KMS-11 (cell line): ENCODE measurements around the gene CEMIP.

Source experiments
- H2AFZ ChIP-seq: fragments of 200-600 bp; sonication (generic); 2 replicates; pipeline ENCODE4 v1.6.1; 2016; ENCODE audit warnings: antibody characterized with exemption, mixed run types, low read depth
- H3K27ac ChIP-seq: fragments of 200-600 bp; sonication (generic); 2 replicates; pipeline ENCODE4 v1.6.1; 2016; ENCODE audit warnings: mild to moderate bottlenecking, mixed run types
- H3K27me3 ChIP-seq: fragments of 200-600 bp; sonication (generic); 2 replicates; pipeline ENCODE4 v1.6.1; 2017; ENCODE audit warnings: mild to moderate bottlenecking, low read depth, mixed run types, moderate library complexity; ENCODE audit not compliant: insufficient read depth
- H3K36me3 ChIP-seq: fragments of 200-600 bp; sonication (generic); 2 replicates; pipeline ENCODE4 v1.6.1; 2017; ENCODE audit warnings: mild to moderate bottlenecking, mixed run types; ENCODE audit not compliant: insufficient read depth
- H3K4me1 ChIP-seq: fragments of 200-600 bp; sonication (generic); 2 replicates; pipeline ENCODE4 v1.6.1; 2016; ENCODE audit warnings: mild to moderate bottlenecking, low read depth, mixed run types; ENCODE audit not compliant: poor library complexity, severe bottlenecking
- H3K4me2 ChIP-seq: fragments of 200-600 bp; sonication (generic); 2 replicates; pipeline ENCODE4 v1.7.0; 2016; ENCODE audit warnings: mild to moderate bottlenecking, mixed run types
- H3K4me3 ChIP-seq: fragments of 200-600 bp; sonication (generic); IDR thresholded peaks from 2 replicates; pipeline ENCODE4 v1.6.1; 2017; ENCODE audit warnings: low read depth, low read length, mixed read lengths; ENCODE audit not compliant: insufficient read depth
- H3K79me2 ChIP-seq: fragments of 200-600 bp; sonication (generic); 2 replicates; pipeline ENCODE4 v1.6.1; 2016; ENCODE audit warnings: low read depth, mixed run types; ENCODE audit not compliant: insufficient read depth
- H3K9ac ChIP-seq: fragments of 200-600 bp; sonication (generic); 2 replicates; pipeline ENCODE4 v1.6.1; 2016; ENCODE audit warnings: mild to moderate bottlenecking, mixed run types
- H4K20me1 ChIP-seq: fragments of 200-600 bp; sonication (generic); 2 replicates; pipeline ENCODE4 v1.6.1; 2016; ENCODE audit warnings: mild to moderate bottlenecking, mixed run types; ENCODE audit not compliant: insufficient read depth
- TF ChIP-seq, protein P1 (sequence below): fragments of 200-600 bp; sonication (generic); conservative IDR thresholded peaks from 2 replicates; pipeline ENCODE4 v1.6.1; 2017; ENCODE audit warnings: low read depth, mild to moderate bottlenecking, antibody characterized with exemption, low read length, moderate library complexity, mixed read lengths

The CEMIP gene

GRCh38 chr15:80986487-80986886, 207.3 kb downstream of the CEMIP start:
- no peak overlapping the region for H3K27ac ChIP-seq
- H3K4me1 ChIP-seq, result peaks cover 38% of the 10 kb centered on the region
- 0 out of 2 replicates have a peak, but pooled peaks cover 4% of the 10 kb centered on the region for H4K20me1 ChIP-seq
- no peak overlapping the region for H2AFZ ChIP-seq
- H3K79me2 ChIP-seq, result peaks cover 65% of the 10 kb centered on the region
- H3K36me3 ChIP-seq, result no peaks in the 10 kb centered on the region
- no peak overlapping the region for H3K9ac ChIP-seq
- H3K27me3 ChIP-seq, result no peaks in the 10 kb centered on the region
- TF ChIP-seq, protein P1, sequence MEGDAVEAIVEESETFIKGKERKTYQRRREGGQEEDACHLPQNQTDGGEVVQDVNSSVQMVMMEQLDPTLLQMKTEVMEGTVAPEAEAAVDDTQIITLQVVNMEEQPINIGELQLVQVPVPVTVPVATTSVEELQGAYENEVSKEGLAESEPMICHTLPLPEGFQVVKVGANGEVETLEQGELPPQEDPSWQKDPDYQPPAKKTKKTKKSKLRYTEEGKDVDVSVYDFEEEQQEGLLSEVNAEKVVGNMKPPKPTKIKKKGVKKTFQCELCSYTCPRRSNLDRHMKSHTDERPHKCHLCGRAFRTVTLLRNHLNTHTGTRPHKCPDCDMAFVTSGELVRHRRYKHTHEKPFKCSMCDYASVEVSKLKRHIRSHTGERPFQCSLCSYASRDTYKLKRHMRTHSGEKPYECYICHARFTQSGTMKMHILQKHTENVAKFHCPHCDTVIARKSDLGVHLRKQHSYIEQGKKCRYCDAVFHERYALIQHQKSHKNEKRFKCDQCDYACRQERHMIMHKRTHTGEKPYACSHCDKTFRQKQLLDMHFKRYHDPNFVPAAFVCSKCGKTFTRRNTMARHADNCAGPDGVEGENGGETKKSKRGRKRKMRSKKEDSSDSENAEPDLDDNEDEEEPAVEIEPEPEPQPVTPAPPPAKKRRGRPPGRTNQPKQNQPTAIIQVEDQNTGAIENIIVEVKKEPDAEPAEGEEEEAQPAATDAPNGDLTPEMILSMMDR, result no peak
- 0 out of 2 replicates have a peak overlapping the region, but pooled peaks have one; percentile 12 for H3K4me2 ChIP-seq
- H3K4me3 ChIP-seq, result no peak overlapping the region

DNA sequence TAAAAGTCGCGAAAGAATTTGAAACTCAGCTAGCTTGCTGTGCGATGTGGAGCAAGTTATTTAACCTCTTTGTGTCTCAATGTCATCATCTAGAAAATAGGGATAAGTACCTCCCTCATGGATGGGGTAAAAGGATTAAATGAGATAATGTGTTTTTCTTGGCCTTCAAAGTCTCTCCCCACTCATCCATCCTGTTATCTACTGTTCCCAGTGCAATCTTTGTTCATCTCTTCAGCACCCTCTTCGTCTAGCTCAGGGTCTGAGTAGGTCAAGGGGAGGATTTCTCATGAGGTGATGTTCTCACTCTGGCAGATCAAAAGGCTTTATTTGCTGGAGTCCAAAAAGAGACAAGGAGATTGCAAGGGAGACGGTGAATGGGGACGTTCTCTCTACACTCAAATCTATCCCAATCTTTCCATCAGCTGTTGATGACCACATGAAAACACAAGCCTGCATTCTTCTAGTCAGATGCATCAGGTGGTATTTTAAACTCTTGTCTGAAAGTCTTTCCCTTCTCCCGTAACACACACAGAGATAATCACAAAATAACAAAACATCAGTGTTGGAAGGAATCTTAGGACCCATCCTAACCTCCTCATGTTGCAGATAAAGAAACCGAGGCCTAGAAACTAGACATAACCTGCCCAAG, 209.1 kb downstream of the CEMIP start:
- Histone ChIP-seq H3K36me3 (no peaks in the 10 kb centered on the region), H3K4me3 (no peak overlapping the region), H2AFZ (no peak overlapping the region), H4K20me1 (0 out of 2 replicates have a peak, but pooled peaks cover 4% of the 10 kb centered on the region), H3K79me2 (peaks cover 60% of the 10 kb centered on the region), H3K4me2 (peak overlapping the region; percentile 99), H3K4me1 (peaks cover 42% of the 10 kb centered on the region), H3K27ac (no peak overlapping the region), H3K27me3 (no peaks in the 10 kb centered on the region), H3K9ac (peak overlapping the region; percentile 86; the same call in 1 of the 2 replicates)
- TF ChIP-seq, protein P1, result no peak

DNA sequence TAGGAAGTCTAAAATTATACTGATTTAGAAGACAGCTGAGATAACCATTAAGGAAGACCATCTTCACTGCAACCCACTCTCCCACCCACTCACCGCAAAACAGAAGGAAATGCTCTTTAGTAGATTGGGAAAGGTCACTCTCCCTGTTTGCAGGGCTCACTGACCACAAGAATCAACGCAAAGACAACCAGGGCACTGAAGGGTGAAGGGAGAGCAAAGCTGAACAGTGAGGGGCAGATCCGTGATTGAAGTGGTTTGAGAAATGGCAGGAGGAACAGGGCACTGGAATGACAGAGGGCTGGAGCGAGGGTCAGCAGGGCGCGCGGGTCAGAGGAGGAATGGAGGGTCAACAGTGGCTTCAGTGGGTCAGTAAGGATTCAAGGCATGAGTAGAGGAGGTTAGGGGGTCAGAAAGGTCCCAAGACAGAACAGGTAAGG, 209.9 kb downstream of the CEMIP start:
- Histone ChIP-seq H2AFZ (peak overlapping the region; percentile 84), H3K4me2 (peak overlapping the region; percentile 99), H3K9ac (peak overlapping the region; percentile 86), H3K4me3 (no peak overlapping the region), H3K79me2 (peaks cover 53% of the 10 kb centered on the region), H3K36me3 (no peaks in the 10 kb centered on the region), H3K27ac (peak overlapping the region; percentile 52), H3K27me3 (no peaks in the 10 kb centered on the region), H4K20me1 (0 out of 2 replicates have a peak, but pooled peaks cover 4% of the 10 kb centered on the region), H3K4me1 (peaks cover 42% of the 10 kb centered on the region)
- TF ChIP-seq, protein P1, result no peak

- H3K4me3 ChIP-seq, result no peak within 1 kb of the TSS
- H3K36me3 ChIP-seq, result no peaks in the 10 kb centered on the region
- H4K20me1 ChIP-seq, result 0 out of 2 replicates have a peak, but pooled peaks cover 4% of the 10 kb centered on the region
- no peaks in the 10 kb centered on the region for H3K27me3 ChIP-seq
- H3K27ac ChIP-seq, result peak within 1 kb of the TSS; percentile 52
- TF ChIP-seq, protein P1, result no peak
- peak within 1 kb of the TSS; percentile 84 for H2AFZ ChIP-seq
- peak within 1 kb of the TSS; percentile 86 for H3K9ac ChIP-seq
- peaks cover 42% of the 10 kb centered on the region for H3K4me1 ChIP-seq
- H3K79me2 ChIP-seq, result peaks cover 48% of the 10 kb centered on the region
- H3K4me2 ChIP-seq, result peak within 1 kb of the TSS; percentile 99
Measured at GRCh38 chr15:80989518-80990478, 210.6 kb downstream of the CEMIP start, which contains the start of gene MESD. Gene MESD (minus strand): TSS chr15:80989819. CDS start chr15:80989791, 28 bp downstream.
